DND-41 (cell line): ENCODE results near the gene SHB.

Source experiments
- ATAC-seq: fragments of 200-7000 bp; cut with Tn5 transposase; 3 replicates; pipeline ENCODE4 v1.9.1; 2021; ENCODE audit warnings: low read depth; ENCODE audit not compliant: insufficient read depth
- DNase-seq: peaks from one replicate; pipeline ENCODE4 v3.0.0-alpha.2; 2020
- H2AFZ ChIP-seq: 2 replicates; pipeline ENCODE4 v1.6.0; 2012; ENCODE audit warnings: low read depth, low read length
- H3K27ac ChIP-seq: 2 replicates; pipeline ENCODE4 v1.5.1; 2012; ENCODE audit warnings: low read length, inconsistent platforms
- H3K27me3 ChIP-seq: fragments of 200-600 bp; sonication (generic); 2 replicates; pipeline ENCODE4 v1.6.0; 2012; ENCODE audit warnings: low read length, mild to moderate bottlenecking, inconsistent platforms; ENCODE audit not compliant: insufficient read depth, poor library complexity
- H3K36me3 ChIP-seq: 2 replicates; pipeline ENCODE4 v1.5.1; 2012; ENCODE audit warnings: low read length, inconsistent platforms; ENCODE audit not compliant: insufficient read depth
- H3K4me1 ChIP-seq: 2 replicates; pipeline ENCODE4 v1.5.1; 2012; ENCODE audit warnings: mild to moderate bottlenecking, low read length; ENCODE audit not compliant: insufficient read depth
- H3K4me2 ChIP-seq: 2 replicates; pipeline ENCODE4 v1.6.0; 2012; ENCODE audit warnings: mild to moderate bottlenecking, moderate library complexity, low read length, inconsistent platforms; ENCODE audit not compliant: insufficient read depth
- H3K4me3 ChIP-seq, 2 experiments: fragments of 200-600 bp in 1 of 2; shearing (Covaris generic) in 1 of 2; 2 replicates each; pipeline ENCODE4 v1.5.1; 2012 to 2016; ENCODE audit warnings: inconsistent platforms in 2 of 2, low read length in 2 of 2, mild to moderate bottlenecking in 2 of 2, low read depth in 1 of 2, moderate library complexity in 1 of 2
- H3K79me2 ChIP-seq: 2 replicates; pipeline ENCODE4 v1.6.0; 2012; ENCODE audit warnings: low read length, inconsistent platforms; ENCODE audit not compliant: insufficient read depth
- H3K9ac ChIP-seq: 2 replicates; pipeline ENCODE4 v1.6.0; 2012; ENCODE audit warnings: low read depth, mild to moderate bottlenecking, inconsistent platforms, low read length, moderate library complexity
- H3K9me3 ChIP-seq: 2 replicates; pipeline ENCODE4 v1.5.1; 2012; ENCODE audit warnings: low read length, moderate library complexity, mild to moderate bottlenecking, inconsistent platforms; ENCODE audit not compliant: insufficient read depth, severe bottlenecking
- H4K20me1 ChIP-seq: 2 replicates; pipeline ENCODE4 v1.6.0; 2012; ENCODE audit warnings: low read length; ENCODE audit not compliant: insufficient read depth
- CTCF ChIP-seq: IDR thresholded peaks from 2 replicates; pipeline ENCODE4 v1.5.1; 2012; ENCODE audit warnings: borderline replicate concordance, low read length, moderate library complexity, mild to moderate bottlenecking; ENCODE audit not compliant: poor library complexity, severe bottlenecking; ENCODE audit errors: extremely low read depth
- EZH2 ChIP-seq: IDR thresholded peaks from 3 replicates; pipeline ENCODE4 v1.6.1; 2012; ENCODE audit warnings: borderline replicate concordance, low read depth, mild to moderate bottlenecking, moderate library complexity, low read length, inconsistent platforms; ENCODE audit not compliant: severe bottlenecking

Gene SHB

GRCh38 chr9:38003946-38004808 lies 64.8 kb downstream of the SHB start:
- Histone ChIP-seq H4K20me1 (no peaks in the 10 kb centered on the region; the same call in 1 of the 2 replicates), H3K4me3 (no peak overlapping the region), H3K4me2 (no peak overlapping the region), H3K27ac (no peak overlapping the region), H3K9ac (no peak overlapping the region), H3K27me3 (no peaks in the 10 kb centered on the region), H2AFZ (no peak overlapping the region), H3K79me2 (no peaks in the 10 kb centered on the region), H3K36me3 (no peaks in the 10 kb centered on the region), H3K9me3 (no peaks in the 10 kb centered on the region), H3K4me1 (no peaks in the 10 kb centered on the region)
- TF ChIP-seq EZH2, result no peak
- TF ChIP-seq CTCF, result no peak
- no peak for ATAC-seq
- no peak for DNase-seq

DNA sequence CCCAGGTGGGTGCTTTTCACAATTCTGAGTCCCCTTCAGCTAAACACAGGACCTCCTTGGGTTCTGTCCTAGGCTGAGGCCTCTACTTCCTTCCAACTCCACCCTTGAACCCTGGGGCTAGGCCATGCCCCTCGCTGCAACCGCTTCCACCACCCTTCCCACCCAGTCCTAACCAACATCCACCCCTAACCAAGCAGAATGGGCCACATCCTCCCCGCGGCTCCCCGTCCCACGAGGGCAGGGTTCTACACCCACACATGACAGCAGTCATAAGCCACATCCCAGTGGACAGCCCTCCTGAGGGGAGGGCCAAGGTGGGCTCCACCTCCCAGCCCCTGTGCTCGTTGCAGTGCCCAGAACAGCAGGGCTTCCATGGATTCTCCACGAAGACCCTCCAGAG lies 65.8 kb downstream of the SHB start:
- no peaks in the 10 kb centered on the region for H3K4me1 ChIP-seq
- TF ChIP-seq CTCF, result no peak
- TF ChIP-seq EZH2, result no peak
- ATAC-seq, result peak; percentile 52; the same call in 2 of the 3 replicates

DNA sequence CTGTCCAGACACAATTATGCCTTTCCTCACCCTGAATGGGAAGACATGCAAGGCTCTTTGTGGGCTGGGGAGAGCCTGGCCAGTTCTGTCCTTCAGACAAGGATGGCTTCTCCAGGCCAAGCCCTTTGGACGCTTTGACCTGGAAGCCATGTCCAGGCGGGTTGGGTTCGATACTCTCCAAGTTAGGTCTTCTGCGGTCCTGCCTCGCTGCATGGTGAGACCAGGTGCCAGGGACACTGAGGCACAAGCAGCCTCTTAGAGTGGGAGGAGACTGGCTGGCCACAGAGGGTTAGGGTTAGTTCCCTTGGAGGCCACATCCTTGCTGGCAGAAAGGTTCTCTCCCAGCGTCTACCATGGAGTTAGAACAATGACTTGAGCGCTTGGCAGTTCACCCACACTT lies 67.6 kb downstream of the SHB start:
- TF ChIP-seq CTCF (no peak), EZH2 (no peak)

More for the DNA sequence above, 65.8 kb downstream of the SHB start:
- Histone ChIP-seq H3K4me2 (no peak overlapping the region), H3K27ac (no peak overlapping the region), H2AFZ (no peak overlapping the region), H3K4me3 (no peak overlapping the region), H3K79me2 (no peaks in the 10 kb centered on the region), H3K9ac (no peak overlapping the region), H4K20me1 (no peaks in the 10 kb centered on the region; the same call in 1 of the 2 replicates), H3K27me3 (no peaks in the 10 kb centered on the region), H3K9me3 (no peaks in the 10 kb centered on the region), H3K36me3 (no peaks in the 10 kb centered on the region)
- peak; percentile 17 for DNase-seq

More for the DNA sequence above, 67.6 kb downstream of the SHB start:
- Histone ChIP-seq H3K4me3 (no peak overlapping the region), H3K36me3 (no peaks in the 10 kb centered on the region), H3K4me2 (no peak overlapping the region), H3K9ac (no peak overlapping the region), H3K4me1 (no peaks in the 10 kb centered on the region), H3K79me2 (no peaks in the 10 kb centered on the region), H2AFZ (no peak overlapping the region), H3K9me3 (no peaks in the 10 kb centered on the region), H4K20me1 (no peaks in the 10 kb centered on the region; the same call in 1 of the 2 replicates), H3K27me3 (no peaks in the 10 kb centered on the region), H3K27ac (no peak overlapping the region)
- DNase-seq, result no peak
- no peak for ATAC-seq
